Neuronal stem cell (in vitro differentiated cells): Measurements from ENCODE around the gene YLPM1.

ENCODE experiments used
- DNase-seq: peaks from one replicate; pipeline ENCODE4 v3.0.0-alpha.2; 2013; ENCODE audit warnings: low spot score
- H2AFZ ChIP-seq: one replicate; pipeline ENCODE4 v1.6.1; 2013; ENCODE audit warnings: mild to moderate bottlenecking, low read length, inconsistent platforms
- H2AK5ac ChIP-seq: 2 replicates; pipeline ENCODE4 v1.6.1; 2013; ENCODE audit warnings: low read depth, mild to moderate bottlenecking, inconsistent platforms, low read length, moderate library complexity, mixed read lengths
- H2BK120ac ChIP-seq: 2 replicates; pipeline ENCODE4 v1.6.1; 2013; ENCODE audit warnings: low read depth, mild to moderate bottlenecking, inconsistent platforms, low read length, moderate library complexity, mixed read lengths
- H2BK12ac ChIP-seq: one replicate; pipeline ENCODE4 v1.6.1; 2013; ENCODE audit warnings: low read length, inconsistent platforms
- H2BK15ac ChIP-seq: 2 replicates; pipeline ENCODE4 v1.6.1; 2013; ENCODE audit warnings: mild to moderate bottlenecking, low read length, inconsistent platforms, mixed read lengths
- H2BK5ac ChIP-seq: one replicate; pipeline ENCODE4 v1.6.1; 2013; ENCODE audit warnings: inconsistent platforms, mild to moderate bottlenecking, low read length, moderate library complexity
- H3K14ac ChIP-seq: one replicate; pipeline ENCODE4 v1.6.1; 2013; ENCODE audit warnings: low read length, inconsistent platforms
- H3K18ac ChIP-seq: 2 replicates; pipeline ENCODE4 v1.6.1; 2013; ENCODE audit warnings: low read length, inconsistent platforms
- H3K23ac ChIP-seq: 2 replicates; pipeline ENCODE4 v1.6.1; 2013; ENCODE audit warnings: low read depth, mild to moderate bottlenecking, mixed read lengths, low read length, inconsistent platforms; ENCODE audit not compliant: poor library complexity
- H3K27ac ChIP-seq: replicated peaks from 3 replicates; pipeline ENCODE4 v1.5.1; 2013; ENCODE audit warnings: low read length, inconsistent platforms
- H3K27me3 ChIP-seq, 3 experiments: 2 replicates each; pipeline ENCODE4 v1.6.1; 2013; ENCODE audit warnings: low read length in 3 of 3, mild to moderate bottlenecking in 2 of 3, inconsistent platforms in 1 of 3, low read depth in 1 of 3, mixed read lengths in 1 of 3, moderate library complexity in 1 of 3; ENCODE audit not compliant: control insufficient read depth in 3 of 3, insufficient read depth in 3 of 3
- H3K36me3 ChIP-seq, 2 donors: replicated peaks in 1 of 2; 2 replicates each; pipeline ENCODE4 v1.6.1; 2013; ENCODE audit warnings: low read length in 2 of 2; ENCODE audit not compliant: control insufficient read depth in 2 of 2, insufficient read depth in 2 of 2
- H3K4ac ChIP-seq: 2 replicates; pipeline ENCODE4 v1.6.1; 2013; ENCODE audit warnings: inconsistent platforms, mild to moderate bottlenecking, low read length, moderate library complexity
- H3K4me1 ChIP-seq, 2 donors: 1 replicate in 1 of 2; 2 replicates in 1 of 2; pipeline ENCODE4 v1.6.1; 2013; ENCODE audit warnings: low read length in 2 of 2, low read depth in 1 of 2; ENCODE audit not compliant: control insufficient read depth in 2 of 2, insufficient read depth in 1 of 2
- H3K4me2 ChIP-seq: one replicate; pipeline ENCODE4 v1.6.1; 2013; ENCODE audit warnings: mild to moderate bottlenecking, low read length, inconsistent platforms; ENCODE audit not compliant: insufficient read depth, poor library complexity, severe bottlenecking
- H3K4me3 ChIP-seq, 2 donors: 2 replicates each; pipeline ENCODE4 v1.5.1; 2013; ENCODE audit warnings: low read length in 2 of 2, mild to moderate bottlenecking in 2 of 2, inconsistent platforms in 1 of 2, moderate library complexity in 1 of 2
- H3K79me1 ChIP-seq: one replicate; pipeline ENCODE4 v1.6.1; 2013; ENCODE audit warnings: low read depth, mild to moderate bottlenecking, inconsistent platforms, low read length, moderate library complexity
- H3K9ac ChIP-seq: one replicate; pipeline ENCODE4 v1.6.1; 2013; ENCODE audit warnings: mild to moderate bottlenecking, low read depth, low read length, inconsistent platforms; ENCODE audit not compliant: poor library complexity
- H3K9me3 ChIP-seq, 2 donors: replicated peaks in 1 of 2; 2 replicates each; pipeline versions ENCODE3 to v1.6.1; 2013; ENCODE audit warnings: low read length in 2 of 2, mild to moderate bottlenecking in 2 of 2, inconsistent platforms in 1 of 2, low read depth in 1 of 2, mixed read lengths in 1 of 2, moderate library complexity in 1 of 2; ENCODE audit not compliant: control insufficient read depth in 2 of 2, insufficient read depth in 1 of 2
- H4K8ac ChIP-seq: one replicate; pipeline ENCODE4 v1.6.1; 2013; ENCODE audit warnings: low read depth, mild to moderate bottlenecking, inconsistent platforms, low read length, moderate library complexity
- H4K91ac ChIP-seq: one replicate; pipeline ENCODE4 v1.6.1; 2013; ENCODE audit warnings: low read length, low read depth, mild to moderate bottlenecking, inconsistent platforms; ENCODE audit not compliant: poor library complexity
- WGBS, 2 donors: extraction: QIAGEN DNeasy Blood & Tissue Kit; methylation state at CpG; one replicate each; pipeline ENCODE4 v1.1.7; 2013; ENCODE audit warnings: missing lambda C conversion rate in 2 of 2, mixed read lengths in 1 of 2; ENCODE audit not compliant: insufficient read length in 2 of 2, insufficient replicate concordance in 1 of 2; ENCODE audit errors: extremely low coverage in 2 of 2; 5-methylcytosine and 5-hydroxymethylcytosine counted together

YLPM1 gene

DNA sequence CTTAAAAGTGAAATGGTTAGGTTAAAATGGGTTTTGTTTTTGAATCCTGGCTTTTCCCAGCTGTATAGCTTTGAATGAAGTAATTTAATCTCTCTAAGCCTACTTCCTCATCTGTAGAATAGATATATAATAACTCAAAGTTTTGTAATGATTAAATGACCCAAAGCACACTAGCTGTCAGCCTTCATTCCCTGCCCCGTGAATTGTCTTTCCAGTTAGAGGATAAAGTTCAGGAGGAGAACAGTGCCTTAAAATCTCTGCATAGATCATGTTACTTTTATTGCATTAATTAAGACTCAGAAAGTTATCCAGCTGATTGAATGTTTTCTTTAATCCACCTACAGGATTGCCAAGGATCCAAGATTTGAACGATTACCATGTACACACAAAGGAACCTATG is 30.7 kb upstream of the YLPM1 start:
- no peak overlapping the region for H3K9ac ChIP-seq
- no peak overlapping the region for H2AK5ac ChIP-seq
- H2BK12ac ChIP-seq: no peak overlapping the region
- no peak overlapping the region for H4K8ac ChIP-seq
- no peak overlapping the region for H4K91ac ChIP-seq
- H3K27me3 ChIP-seq: no peaks in the 10 kb centered on the region
- no CpG with 5 or more reads among the region's 2 CpGs for WGBS, 2 donors
- no peak overlapping the region for H2BK5ac ChIP-seq
- no peak overlapping the region for H3K23ac ChIP-seq
- H3K4ac ChIP-seq: no peak overlapping the region
- no peak overlapping the region for H3K4me2 ChIP-seq
- H3K9me3 ChIP-seq: no peaks in the 10 kb centered on the region
- no peak overlapping the region for H2BK120ac ChIP-seq
- no peak overlapping the region for H3K14ac ChIP-seq
- no peak overlapping the region for H2AFZ ChIP-seq
- no peaks in the 10 kb centered on the region for H3K4me1 ChIP-seq
- H3K79me1 ChIP-seq: no peaks in the 10 kb centered on the region
- no peak overlapping the region for H3K4me3 ChIP-seq
- peaks cover 2 to 55% of the 10 kb centered on the region in 2 donors for H3K36me3 ChIP-seq
- no peak overlapping the region for H3K27ac ChIP-seq
- no peak overlapping the region for H2BK15ac ChIP-seq
- no peak overlapping the region for H3K18ac ChIP-seq
- no peak for DNase-seq

- H2AFZ ChIP-seq: no peak overlapping the region
- no peaks in the 10 kb centered on the region for H3K79me1 ChIP-seq
- H3K27ac ChIP-seq: no peak overlapping the region
- H2AK5ac ChIP-seq: no peak overlapping the region
- no peak overlapping the region for H2BK12ac ChIP-seq
- H4K8ac ChIP-seq: no peak overlapping the region
- H3K4ac ChIP-seq: no peak overlapping the region
- no peaks in the 10 kb centered on the region for H3K4me1 ChIP-seq
- H3K36me3 ChIP-seq: peaks cover 2 to 59% of the 10 kb centered on the region in 2 donors
- no CpG with 5 or more reads among the region's 3 CpGs for WGBS, 2 donors
- H3K4me2 ChIP-seq: no peak overlapping the region
- no peaks in the 10 kb centered on the region for H3K27me3 ChIP-seq
- no peak overlapping the region for H3K4me3 ChIP-seq
- H3K9me3 ChIP-seq: no peaks in the 10 kb centered on the region
- no peak overlapping the region for H3K14ac ChIP-seq
- no peak overlapping the region for H3K18ac ChIP-seq
- H2BK120ac ChIP-seq: no peak overlapping the region
- no peak for DNase-seq
- H2BK5ac ChIP-seq: no peak overlapping the region
- H3K23ac ChIP-seq: no peak overlapping the region
- H3K9ac ChIP-seq: no peak overlapping the region
- no peak overlapping the region for H2BK15ac ChIP-seq
- no peak overlapping the region for H4K91ac ChIP-seq
Measured at GRCh38 chr14:74733221-74733620, 29.9 kb upstream of the YLPM1 start.

DNA sequence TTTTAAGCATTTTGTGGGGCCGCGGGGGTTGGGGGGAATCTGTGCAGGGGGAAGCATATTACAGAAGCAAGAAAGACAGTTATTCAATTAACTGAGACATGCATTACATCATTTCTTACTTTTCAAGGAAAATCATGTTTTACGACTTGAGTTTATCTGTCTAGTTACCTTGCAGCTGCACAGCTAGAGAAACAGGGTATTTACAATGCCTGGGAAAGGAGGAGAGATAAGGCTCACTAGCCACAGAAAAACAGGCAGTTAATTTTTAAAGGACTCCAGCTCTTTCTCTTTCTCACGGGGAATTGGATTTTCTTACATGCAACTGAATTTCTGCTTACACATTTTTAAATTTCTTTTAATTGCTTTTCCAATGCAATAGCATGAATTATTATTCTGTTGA is 28.0 kb upstream of the YLPM1 start:
- no peak overlapping the region for H2BK120ac ChIP-seq
- H2AK5ac ChIP-seq: no peak overlapping the region
- no CpG with 5 or more reads among the region's 4 CpGs for WGBS, 2 donors
- no peak overlapping the region for H3K9ac ChIP-seq
- no peak overlapping the region for H3K4me3 ChIP-seq
- H3K27ac ChIP-seq: no peak overlapping the region
- no peak overlapping the region for H2AFZ ChIP-seq
- no peaks in the 10 kb centered on the region for H3K79me1 ChIP-seq
- H3K9me3 ChIP-seq: no peaks in the 10 kb centered on the region
- H2BK15ac ChIP-seq: no peak overlapping the region
- no peaks in the 10 kb centered on the region for H3K27me3 ChIP-seq
- no peak overlapping the region for H4K8ac ChIP-seq
- H3K18ac ChIP-seq: no peak overlapping the region
- no peak for DNase-seq
- H3K4ac ChIP-seq: no peak overlapping the region
- no peak overlapping the region for H3K4me2 ChIP-seq
- no peaks in the 10 kb centered on the region for H3K4me1 ChIP-seq
- no peak overlapping the region for H2BK5ac ChIP-seq
- no peak overlapping the region for H3K23ac ChIP-seq
- H4K91ac ChIP-seq: no peak overlapping the region
- H2BK12ac ChIP-seq: no peak overlapping the region
- no peak overlapping the region for H3K14ac ChIP-seq
- H3K36me3 ChIP-seq: peaks cover 2 to 63% of the 10 kb centered on the region in 2 donors

DNA sequence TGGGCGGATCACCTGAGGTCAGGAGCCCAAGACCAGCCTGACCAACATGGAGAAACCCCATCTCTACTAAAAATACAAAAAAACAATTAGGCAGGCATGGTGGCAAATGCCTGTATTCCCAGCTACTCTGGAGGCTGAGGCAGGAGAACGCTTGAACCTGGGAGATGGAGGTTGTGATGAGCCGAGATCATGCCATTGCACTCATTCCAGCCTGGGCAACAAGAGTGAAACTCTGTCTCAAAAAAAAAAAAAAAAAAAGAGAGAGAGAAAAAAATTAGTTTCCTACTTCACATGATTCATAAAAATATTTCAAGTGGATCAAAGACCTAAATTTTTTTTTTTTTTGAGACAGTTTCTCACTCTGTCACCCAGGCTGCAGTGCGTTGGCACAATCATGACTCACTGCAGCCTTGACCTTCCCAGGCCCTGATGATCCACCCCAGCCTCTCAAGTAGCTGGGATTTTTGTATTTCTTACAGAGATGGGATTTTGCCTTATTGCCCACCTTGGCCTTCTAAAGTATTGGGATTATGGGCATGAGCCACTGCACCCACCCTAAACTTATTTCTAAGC is 25.3 kb upstream of the YLPM1 start:
- no peak overlapping the region for H2BK12ac ChIP-seq
- no peaks in the 10 kb centered on the region for H3K79me1 ChIP-seq
- H3K9ac ChIP-seq: no peak overlapping the region
- H3K4ac ChIP-seq: no peak overlapping the region
- H3K23ac ChIP-seq: no peak overlapping the region
- H3K9me3 ChIP-seq: no peaks in the 10 kb centered on the region
- H3K27me3 ChIP-seq: no peaks in the 10 kb centered on the region
- no peak overlapping the region for H3K4me3 ChIP-seq
- peaks cover 2 to 50% of the 10 kb centered on the region in 2 donors for H3K36me3 ChIP-seq
- no peak for DNase-seq
- H2AK5ac ChIP-seq: no peak overlapping the region
- no CpG with 5 or more reads among the region's 4 CpGs for WGBS, 2 donors
- H3K18ac ChIP-seq: no peak overlapping the region
- H4K91ac ChIP-seq: no peak overlapping the region
- no peak overlapping the region for H2AFZ ChIP-seq
- H2BK15ac ChIP-seq: no peak overlapping the region
- H3K27ac ChIP-seq: no peak overlapping the region
- H3K14ac ChIP-seq: no peak overlapping the region
- H3K4me2 ChIP-seq: no peak overlapping the region
- no peak overlapping the region for H4K8ac ChIP-seq
- no peaks in the 10 kb centered on the region for H3K4me1 ChIP-seq
- no peak overlapping the region for H2BK120ac ChIP-seq
- H2BK5ac ChIP-seq: no peak overlapping the region
